GM21528 (cell line): Measurements from ENCODE around the gene SEMA5A.

ENCODE experiments used
- ATAC-seq: cut with Tn5 transposase; IDR thresholded peaks from one replicate; pipeline ENCODE4 v1.9.1; 2021; ENCODE audit warnings: mild to moderate bottlenecking, moderate library complexity; ENCODE audit not compliant: unreplicated experiment, low FRiP score

Gene SEMA5A

GRCh38 chr5:9197881-9198260, 348.0 kb downstream of the SEMA5A start:
- peak; percentile 95 for ATAC-seq

- ATAC-seq, result no peak
These were observed 349.3 kb downstream of the SEMA5A start for GRCh38 chr5:9196403-9197227.

- ATAC-seq, result no peak
These were observed 351.4 kb downstream of the SEMA5A start for GRCh38 chr5:9194509-9194908.

- ATAC-seq, result no peak
These were observed 353.6 kb downstream of the SEMA5A start for GRCh38 chr5:9192266-9192665.

- no peak for ATAC-seq
These were observed 356.2 kb downstream of the SEMA5A start for GRCh38 chr5:9189681-9190080.

GRCh38 chr5:9188956-9189355, 356.9 kb downstream of the SEMA5A start:
- no peak for ATAC-seq

GRCh38 chr5:9188131-9188530, 357.7 kb downstream of the SEMA5A start:
- no peak for ATAC-seq

- ATAC-seq, result no peak
These were observed 358.3 kb downstream of the SEMA5A start for GRCh38 chr5:9187614-9188013.

- ATAC-seq, result no peak
These were observed 359.8 kb downstream of the SEMA5A start for GRCh38 chr5:9186069-9186468.

GRCh38 chr5:9183992-9184391, 361.9 kb downstream of the SEMA5A start:
- ATAC-seq, result no peak

- ATAC-seq, result no peak
These were observed 362.8 kb downstream of the SEMA5A start for GRCh38 chr5:9182899-9183695.

- no peak for ATAC-seq
These were observed 369.2 kb downstream of the SEMA5A start for GRCh38 chr5:9176641-9177040.

GRCh38 chr5:9174446-9174845, 371.4 kb downstream of the SEMA5A start:
- no peak for ATAC-seq

GRCh38 chr5:9173281-9174048, 372.4 kb downstream of the SEMA5A start:
- ATAC-seq, result no peak

GRCh38 chr5:9170026-9170425, 375.8 kb downstream of the SEMA5A start:
- no peak for ATAC-seq

GRCh38 chr5:9169557-9169902, 376.3 kb downstream of the SEMA5A start:
- ATAC-seq, result no peak

GRCh38 chr5:9168791-9169556, 376.9 kb downstream of the SEMA5A start:
- ATAC-seq, result no peak

- ATAC-seq, result no peak
These were observed 379.4 kb downstream of the SEMA5A start for GRCh38 chr5:9166202-9167112.

- no peak for ATAC-seq
These were observed 380.3 kb downstream of the SEMA5A start for GRCh38 chr5:9165546-9165945.
